GM19025 (cell line): ENCODE results near the gene LUM.

Experiments
- ATAC-seq: cut with Tn5 transposase; IDR thresholded peaks from one replicate; pipeline ENCODE4 v1.9.1; 2021; ENCODE audit warnings: mild to moderate bottlenecking, low read depth, moderate library complexity; ENCODE audit not compliant: unreplicated experiment

Gene LUM

GRCh38 chr12:91111366-91112325, at the start of gene LUM:
Gene LUM (minus strand): TSS chr12:91111494. CDS start chr12:91108979, 2,515 bp downstream.
- ATAC-seq = no peak

GRCh38 chr12:91161009-91161408, 49.7 kb upstream of the LUM start:
- no peak for ATAC-seq

- ATAC-seq = no peak
Measured at GRCh38 chr12:91155990-91156389, 44.7 kb upstream of the LUM start.

DNA sequence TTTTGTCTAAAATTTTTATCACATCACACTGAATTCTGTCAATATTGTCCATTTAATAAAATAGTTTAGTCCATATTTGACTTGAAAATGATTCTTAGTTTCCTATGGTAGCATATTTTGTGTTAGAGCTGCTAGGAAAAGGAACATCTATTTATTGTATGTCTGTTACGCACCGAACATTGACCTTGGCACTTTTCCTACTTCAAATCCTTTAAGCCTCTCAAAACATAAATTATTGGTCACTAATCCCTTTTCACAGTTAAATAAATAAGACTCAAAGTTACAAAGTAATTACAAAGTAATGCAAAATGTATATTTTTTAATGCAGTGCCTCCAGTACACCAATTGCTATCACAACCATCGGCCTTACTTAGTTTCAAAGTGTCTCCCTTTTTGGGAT, 42.8 kb upstream of the LUM start:
- no peak for ATAC-seq

DNA sequence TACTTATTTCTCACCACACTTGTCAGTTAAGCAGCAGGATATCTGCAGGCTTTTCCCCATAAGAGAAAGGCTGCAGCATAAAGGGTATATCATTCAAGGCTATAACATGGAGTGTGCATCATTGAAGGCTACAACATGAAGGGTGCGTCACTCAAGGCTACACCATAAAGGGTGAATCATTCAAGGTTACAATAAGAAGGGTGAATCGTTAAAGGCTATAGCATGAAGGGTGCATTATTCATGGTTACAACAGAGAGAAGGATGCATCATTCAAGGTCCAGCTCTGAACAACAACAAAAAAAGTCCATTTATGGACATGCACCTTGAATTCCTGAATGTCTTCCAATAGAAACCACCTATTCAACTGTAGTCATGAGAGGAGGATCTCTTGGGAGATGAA, 32.8 kb upstream of the LUM start:
- no peak for ATAC-seq

- ATAC-seq = no peak
Measured at GRCh38 chr12:91143206-91143605, 31.9 kb upstream of the LUM start.

GRCh38 chr12:91142221-91142631, 30.9 kb upstream of the LUM start:
- no peak for ATAC-seq

DNA sequence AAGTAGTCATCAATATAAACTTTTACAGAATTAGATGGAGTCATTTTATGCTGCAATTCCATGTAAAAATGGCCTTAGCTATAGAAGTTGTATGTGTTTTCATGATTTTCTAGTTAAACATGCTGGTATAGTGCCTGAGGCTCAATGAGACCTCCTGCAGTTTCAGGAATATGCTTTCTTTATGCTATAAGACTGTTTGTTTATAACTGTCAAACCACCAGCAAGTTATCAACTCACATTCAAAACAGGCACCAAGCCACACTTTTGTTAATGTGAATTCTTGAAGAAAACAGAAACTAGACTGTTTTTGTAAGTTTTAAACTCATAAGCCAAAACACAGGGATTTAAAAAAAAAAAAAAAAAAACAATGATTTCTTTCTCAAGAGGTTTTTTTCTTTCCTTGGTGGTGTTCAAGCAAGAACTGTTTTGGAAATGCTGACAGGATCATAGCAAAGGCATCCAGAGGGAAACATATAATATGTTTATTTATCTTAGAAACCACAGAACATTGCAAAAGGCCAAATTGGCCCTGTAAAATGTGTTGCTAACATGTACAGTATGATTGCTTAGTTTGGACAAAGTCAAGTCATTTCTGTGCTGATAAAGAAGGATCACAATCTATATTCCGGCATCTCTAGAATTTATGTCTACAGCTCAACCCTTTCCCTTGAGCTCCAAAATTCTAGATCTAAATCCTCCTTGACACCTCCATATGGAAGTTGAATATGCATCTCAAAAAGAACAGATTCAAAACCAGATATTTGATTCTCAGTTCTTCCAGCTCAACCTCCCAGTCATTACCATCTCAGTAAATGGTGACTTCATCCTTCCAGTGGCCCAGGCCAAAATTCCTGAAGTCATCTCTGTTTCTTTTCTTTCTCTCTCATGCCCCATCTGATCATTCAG, 29.0 kb upstream of the LUM start:
- ATAC-seq = no peak

- ATAC-seq = no peak
Measured at GRCh38 chr12:91139286-91139685, 28.0 kb upstream of the LUM start.

GRCh38 chr12:91138337-91138920, 27.1 kb upstream of the LUM start:
- no peak for ATAC-seq

- ATAC-seq = no peak
Measured at GRCh38 chr12:91133871-91134270, 22.6 kb upstream of the LUM start.

DNA sequence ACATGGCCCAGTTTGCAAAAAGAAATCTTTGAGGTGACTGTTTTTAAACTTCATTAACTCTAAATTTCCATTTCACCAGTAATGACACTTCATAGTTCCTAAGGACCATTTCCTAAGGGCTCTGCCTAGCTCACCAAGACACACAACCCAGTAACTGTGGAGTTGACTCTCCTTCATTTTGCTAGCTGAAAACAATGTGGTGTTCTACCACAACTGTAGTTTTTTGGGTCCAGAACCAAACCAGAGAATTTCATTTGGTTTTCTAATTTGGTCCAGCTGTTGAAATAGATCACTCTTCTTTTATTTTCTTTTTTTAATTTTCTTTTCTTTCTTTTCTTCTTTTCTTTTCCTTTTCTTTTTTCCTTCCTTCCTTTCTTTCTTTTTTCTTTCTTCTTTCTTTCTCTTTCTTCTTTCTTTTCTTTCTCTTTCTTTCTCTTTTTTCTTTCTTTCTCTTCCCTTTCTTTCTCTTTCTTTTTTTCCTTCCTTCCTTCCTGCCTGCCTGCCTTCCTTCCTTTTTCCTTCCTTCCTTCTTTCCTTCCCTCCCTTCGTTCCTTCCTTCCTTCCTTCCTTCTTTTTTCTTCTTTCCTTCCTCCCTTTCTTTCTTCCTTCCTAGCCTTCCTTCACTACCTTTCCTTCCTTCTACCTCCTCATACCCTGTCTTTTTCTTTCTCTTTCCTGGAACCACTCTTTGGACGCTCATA, 18.5 kb upstream of the LUM start:
- ATAC-seq = no peak

- peak; percentile 44 for ATAC-seq
Measured at GRCh38 chr12:91127751-91128150, 16.5 kb upstream of the LUM start.

- ATAC-seq = no peak
Measured at GRCh38 chr12:91127306-91127705, 16.0 kb upstream of the LUM start.

DNA sequence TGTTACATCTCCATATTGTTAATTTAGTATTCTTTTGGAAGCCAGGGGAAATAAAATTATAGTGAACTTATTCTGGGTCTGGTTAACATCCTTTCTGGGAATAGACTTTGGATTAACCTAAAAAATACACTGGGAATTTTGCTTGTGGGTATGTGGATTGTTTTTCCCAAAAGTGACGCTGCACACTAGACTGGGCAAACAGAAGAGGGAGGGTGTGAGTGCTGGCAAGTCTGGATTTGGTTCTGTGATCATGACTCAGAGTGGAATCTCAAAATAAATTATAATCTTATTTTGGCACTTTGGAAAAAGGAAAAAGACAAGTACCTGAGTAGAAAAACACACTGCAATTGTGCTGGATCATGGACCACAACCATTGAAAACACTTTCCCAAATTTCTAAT, 15.2 kb upstream of the LUM start:
- no peak for ATAC-seq

DNA sequence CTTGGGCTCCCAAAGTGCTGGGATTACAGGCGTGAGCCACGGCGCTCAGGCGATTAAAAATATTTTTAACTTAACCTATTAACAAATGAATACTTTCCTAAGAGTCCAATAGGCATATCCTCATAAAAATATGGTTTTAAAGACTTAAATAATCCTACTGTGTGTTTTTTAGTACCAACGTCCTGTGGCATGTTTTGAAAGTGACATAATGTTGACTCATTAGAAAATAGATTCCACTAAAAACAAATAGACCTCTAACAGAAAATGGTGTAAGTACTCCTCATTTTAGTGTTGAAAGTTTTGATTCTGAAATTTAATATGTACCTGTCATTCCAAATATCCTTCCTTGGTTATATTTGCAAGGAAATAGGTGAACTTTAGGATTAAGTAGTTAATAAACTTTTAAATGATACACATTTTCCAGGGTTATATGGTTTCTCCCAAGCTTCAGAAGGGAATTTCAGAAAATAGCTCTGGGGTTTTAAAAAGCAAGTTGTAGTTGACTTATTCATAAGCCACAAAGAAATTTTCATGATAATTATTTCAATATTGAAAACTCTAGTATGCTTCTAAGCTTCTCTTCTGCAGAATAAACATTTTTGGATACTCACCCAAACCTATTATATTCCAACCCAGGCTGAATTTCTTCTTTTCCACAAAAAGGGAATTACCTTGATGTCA, 12.1 kb upstream of the LUM start:
- ATAC-seq = no peak

DNA sequence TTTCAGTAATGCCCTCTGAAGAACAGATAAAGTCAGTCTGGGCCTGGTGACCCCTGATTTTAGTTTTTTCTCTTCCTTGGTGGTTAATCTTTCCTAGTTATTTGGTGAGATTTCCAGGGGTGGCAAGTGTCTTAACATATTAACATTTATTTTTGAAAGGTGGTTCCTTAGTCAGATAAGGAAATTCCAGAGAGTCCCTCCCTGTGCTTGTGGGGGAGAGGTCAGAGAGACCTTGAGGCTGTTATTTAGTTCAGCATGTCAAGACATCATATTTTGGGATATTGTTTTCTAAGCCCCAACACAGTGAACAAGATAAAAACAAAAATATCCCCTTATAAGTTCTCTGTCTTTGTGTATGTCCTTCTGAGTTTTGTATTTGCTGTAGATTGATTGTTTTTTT, 9.5 kb upstream of the LUM start:
- no peak for ATAC-seq

DNA sequence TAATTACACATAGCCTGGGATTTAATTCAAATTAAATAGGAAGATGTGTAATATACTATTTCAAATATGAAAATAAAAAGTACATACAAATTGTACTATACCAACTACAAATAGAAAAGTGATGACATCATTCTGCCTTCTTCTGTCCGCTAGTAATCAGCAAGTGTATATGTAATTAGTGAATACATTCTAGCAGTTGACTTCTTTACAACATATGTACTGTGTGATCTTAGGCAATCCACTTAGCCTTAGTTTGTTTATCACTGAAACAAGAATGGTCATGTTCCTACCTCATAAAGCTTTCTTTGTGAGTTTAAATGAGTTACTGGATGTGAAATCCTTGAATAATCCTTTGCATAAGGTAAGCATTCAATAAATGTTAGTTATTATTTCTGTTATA, 7.8 kb upstream of the LUM start:
- no peak for ATAC-seq

DNA sequence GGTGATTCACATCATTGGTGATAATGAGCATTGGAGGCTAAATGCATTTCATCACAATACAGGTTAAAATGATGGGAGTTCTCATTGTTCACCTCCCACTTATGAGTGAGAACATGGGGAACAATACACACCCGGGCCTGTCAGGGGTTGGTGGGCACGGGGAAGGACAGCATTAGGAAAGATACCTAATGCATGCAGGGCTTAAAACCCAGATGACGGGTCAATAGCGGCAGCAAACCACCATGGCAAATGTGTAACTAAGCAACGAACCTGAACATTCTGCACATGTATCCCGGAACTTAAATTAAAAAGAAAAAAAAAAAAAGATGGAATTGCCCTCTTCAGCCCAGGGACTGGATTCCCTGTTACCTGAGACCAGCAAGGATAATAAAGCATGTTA, 2.3 kb upstream of the LUM start:
- ATAC-seq = no peak
